Coronary artery (tissue), 2 donors: ENCODE results near the gene ANKRD10.
A peak's percentile ranks its signal among the peaks of the same experiment; 100 is the strongest.

Experiments used
- DNase-seq: peaks from one replicate; pipeline ENCODE4 v3.0.0-alpha.2; 2017; ENCODE audit warnings: low spot score
- H3K27ac ChIP-seq, 2 donors: fragments of 200-600 bp; sonication (generic); one replicate each; pipeline ENCODE4 v1.5.1; 2016 to 2019
- H3K4me3 ChIP-seq: fragments of 200-600 bp; sonication (generic); 2 replicates; pipeline ENCODE4 v1.5.1; 2016; ENCODE audit warnings: mild to moderate bottlenecking, moderate library complexity
- CTCF ChIP-seq: fragments of 200-600 bp; sonication (generic); IDR thresholded peaks from one replicate; pipeline ENCODE4 v1.5.1; 2019; ENCODE audit warnings: antibody characterized with exemption

The ANKRD10 gene

GRCh38 chr13:110874508-110874960 lies 40.3 kb downstream of the ANKRD10 start:
- TF ChIP-seq CTCF, result no peak
- H3K4me3 ChIP-seq, result peak overlapping the region; percentile 73
- DNase-seq, result peak; percentile 88

GRCh38 chr13:110873639-110874507 lies 41.0 kb downstream of the ANKRD10 start:
- peak overlapping the region in 1 of 2 donors; percentile 65 for H3K27ac ChIP-seq
- H3K4me3 ChIP-seq, result peak overlapping the region; percentile 73
- no peak for DNase-seq
- no peak for TF ChIP-seq CTCF

More at GRCh38 chr13:110874508-110874960, 40.3 kb downstream of the ANKRD10 start:
- H3K27ac ChIP-seq, result peak overlapping the region in 1 of 2 donors; percentile 65

DNA sequence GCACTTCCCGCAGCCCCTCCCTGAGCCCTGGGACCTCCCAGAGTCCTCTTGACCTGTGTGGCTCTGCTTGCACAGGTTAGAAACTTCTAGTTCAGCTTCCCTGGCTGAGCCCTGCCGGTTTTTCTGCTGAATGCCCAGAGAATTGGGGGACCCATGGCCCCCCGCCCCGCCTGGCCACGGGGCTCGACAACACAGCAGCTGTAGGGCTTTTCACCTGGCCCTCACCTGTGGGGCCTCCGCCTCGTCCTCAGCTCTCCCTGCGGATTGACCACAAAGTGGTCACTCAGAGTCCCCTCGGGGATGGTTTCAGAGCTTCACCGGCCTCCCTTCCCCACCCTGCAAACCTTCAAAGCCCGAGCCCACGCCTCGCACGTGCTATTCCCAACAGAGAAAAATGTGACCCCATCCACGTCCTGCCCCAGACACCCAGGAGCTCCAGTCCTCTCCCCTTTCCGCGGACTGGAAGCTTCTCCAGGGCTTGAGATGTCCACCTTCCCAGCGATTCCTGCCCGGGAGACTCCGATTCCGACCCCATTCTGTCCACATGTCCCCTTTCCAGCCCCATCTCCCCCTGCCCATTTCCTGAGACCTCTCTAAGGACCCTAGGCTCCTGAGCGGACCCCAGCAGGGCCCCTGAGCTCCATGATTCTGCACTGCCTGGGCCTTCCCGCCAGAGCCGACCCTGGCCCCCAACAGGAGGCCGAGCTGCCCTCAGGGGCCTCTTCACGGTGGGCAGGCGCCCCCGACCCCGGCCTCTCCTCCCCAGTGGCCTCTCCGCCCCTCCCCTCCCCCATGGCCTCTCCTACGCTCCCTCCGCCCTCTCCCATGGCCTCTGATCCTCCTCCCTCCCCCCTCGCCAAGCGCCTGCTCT lies 41.9 kb downstream of the ANKRD10 start:
- no peak overlapping the region for H3K27ac ChIP-seq
- no peak for TF ChIP-seq CTCF
- no peak for DNase-seq
- H3K4me3 ChIP-seq, result no peak overlapping the region

DNA sequence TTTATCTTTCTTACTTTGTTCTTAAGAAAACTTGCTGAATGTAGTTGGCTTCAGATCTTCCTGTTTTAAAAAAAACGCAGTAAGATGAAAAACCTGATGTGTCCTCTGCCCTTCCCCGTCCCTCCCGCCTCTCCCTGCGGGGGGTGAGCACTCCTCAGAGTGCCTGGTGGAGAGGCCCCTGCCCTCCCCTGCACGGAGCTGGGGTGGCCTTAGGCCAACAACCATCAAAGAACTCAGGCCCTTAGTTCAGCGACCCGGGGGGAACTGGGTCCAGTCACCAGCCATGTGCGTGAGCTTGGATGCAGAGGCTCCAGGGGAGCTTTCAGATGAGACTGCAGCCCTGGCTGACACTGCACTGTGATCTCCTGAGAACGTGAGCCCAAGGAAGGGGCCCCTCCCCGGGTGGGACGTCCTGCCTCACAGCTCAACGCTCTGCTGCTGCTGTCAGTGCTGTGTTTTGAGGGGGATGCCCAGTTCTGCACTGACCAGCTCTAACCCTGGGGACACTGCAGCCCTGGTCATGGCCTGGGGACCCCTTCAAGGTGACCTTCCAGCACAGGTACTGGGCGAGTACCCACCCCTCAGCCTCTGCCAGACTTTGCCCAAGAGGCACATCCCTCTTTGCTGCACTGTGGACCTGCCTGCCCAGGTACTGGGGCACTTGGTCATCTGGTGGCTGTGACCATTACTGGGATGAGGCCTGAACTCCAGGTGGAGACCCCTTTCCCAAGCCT lies 42.7 kb downstream of the ANKRD10 start:
- no peak for DNase-seq
- Histone ChIP-seq H3K4me3 (no peak overlapping the region), H3K27ac (no peak overlapping the region)
- no peak for TF ChIP-seq CTCF

DNA sequence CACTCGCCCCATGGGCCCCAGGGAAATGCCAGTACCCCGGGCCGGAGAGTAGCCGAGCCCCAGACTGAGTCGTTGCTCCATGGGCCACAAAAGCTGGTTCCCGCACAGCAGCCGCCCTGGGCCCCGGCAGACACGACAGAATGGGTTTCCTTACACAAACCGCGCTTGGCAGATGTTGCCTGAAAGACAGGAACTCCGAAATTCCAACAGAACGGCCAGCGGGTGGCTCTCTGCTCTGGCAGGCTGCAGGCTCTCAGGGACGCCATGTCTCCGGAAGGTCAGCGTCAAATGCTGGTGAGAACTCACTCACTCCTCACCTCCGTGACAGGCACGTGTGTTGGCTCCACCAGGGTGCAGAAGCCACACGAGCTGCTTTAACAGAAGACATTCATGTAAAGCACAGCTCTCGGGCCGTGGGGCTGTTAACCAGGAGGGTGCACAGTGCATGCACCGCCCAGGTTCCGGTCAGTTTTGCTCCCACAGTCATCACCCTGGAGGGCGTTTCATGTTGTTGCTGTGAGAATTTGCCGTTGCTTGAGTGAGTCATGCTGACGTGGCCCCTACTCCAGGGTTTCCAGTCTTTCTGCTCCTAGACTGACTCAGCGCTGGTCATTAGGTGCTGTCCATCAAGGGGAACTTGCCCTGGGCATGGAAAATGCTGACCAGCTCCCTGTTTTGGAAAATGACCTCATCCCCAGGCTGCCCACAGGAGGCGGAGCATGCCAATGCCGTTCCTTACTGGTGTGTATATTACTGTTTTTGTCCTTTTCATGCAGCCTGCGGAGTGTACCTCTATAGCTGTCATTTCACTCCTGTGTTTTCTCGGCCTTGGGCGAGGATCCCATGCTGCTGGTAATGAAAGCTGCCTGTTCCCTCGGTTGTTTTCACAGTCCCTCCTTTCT lies 44.8 kb downstream of the ANKRD10 start:
- peak; percentile 99 for DNase-seq
- H3K4me3 ChIP-seq, result peak overlapping the region; percentile 59
- TF ChIP-seq CTCF, result no peak
- H3K27ac ChIP-seq, result peak overlapping the region; percentile 81 to 83
